SK-N-MC (cell line): Measurements from ENCODE around the gene KCNJ15.
"Not testable (repeated sequence)": the region's sequence is repeated elsewhere in the genome, so short reads cannot be mapped to it uniquely, and the experiment has no call there.

Source experiments
- DNase-seq: peaks from one replicate; pipeline ENCODE4 v3.0.0-alpha.2; 2011; ENCODE audit warnings: low read depth, low spot score
- H3K27ac ChIP-seq: fragments of 200-600 bp; sonication (generic); 2 replicates; pipeline ENCODE4 v1.5.1; 2016; ENCODE audit warnings: mixed run types
- H3K36me3 ChIP-seq: fragments of 200-600 bp; sonication (generic); 2 replicates; pipeline ENCODE4 v1.6.1; 2017; ENCODE audit warnings: antibody characterized with exemption, low read length, mixed read lengths; ENCODE audit not compliant: insufficient read depth
- H3K4me3 ChIP-seq: fragments of 200-600 bp; sonication (generic); 2 replicates; pipeline ENCODE4 v1.5.1; 2016
- H3K9ac ChIP-seq: fragments of 200-600 bp; sonication (generic); 2 replicates; pipeline ENCODE4 v1.8.0; 2017; ENCODE audit warnings: mixed run types, mixed read lengths; ENCODE audit not compliant: insufficient read length
- H3K9me3 ChIP-seq: fragments of 200-600 bp; sonication (generic); 2 replicates; pipeline ENCODE4 v1.6.1; 2017; ENCODE audit warnings: low read depth, mild to moderate bottlenecking, antibody characterized with exemption, low read length, moderate library complexity, mixed read lengths
- EZH2 ChIP-seq: fragments of 200-600 bp; sonication (generic); IDR thresholded peaks from one replicate; pipeline ENCODE4 v1.6.1; 2017; ENCODE audit warnings: antibody characterized with exemption
- FOXP2 ChIP-seq: optimal IDR thresholded peaks from 2 replicates; pipeline ENCODE3; 2011; ENCODE audit warnings: mild to moderate bottlenecking, moderate library complexity; ENCODE audit not compliant: insufficient read depth; ENCODE audit errors: extremely low read length, control extremely low read depth
- POLR2AphosphoS5 ChIP-seq: IDR thresholded peaks from 2 replicates; pipeline ENCODE4 v1.6.1; 2012; ENCODE audit warnings: mild to moderate bottlenecking, low read depth, low read length, borderline replicate concordance

KCNJ15 gene

GRCh38 chr21:38227401-38227800 is 29.4 kb upstream of the KCNJ15 start:
- H3K9me3 ChIP-seq: 0 out of 2 replicates have a peak, but pooled peaks cover 2% of the 10 kb centered on the region
- H3K27ac ChIP-seq: no peak overlapping the region
- H3K4me3 ChIP-seq: no peak overlapping the region
- TF ChIP-seq FOXP2 (no peak), POLR2AphosphoS5 (no peak), EZH2 (no peak)
- no peak overlapping the region for H3K9ac ChIP-seq
- H3K36me3 ChIP-seq: no peaks in the 10 kb centered on the region
- DNase-seq: no peak

- H3K9me3 ChIP-seq: 0 out of 2 replicates have a peak, but pooled peaks cover 2% of the 10 kb centered on the region
- no peak overlapping the region for H3K27ac ChIP-seq
- no peak overlapping the region for H3K9ac ChIP-seq
- no peak for DNase-seq
- TF ChIP-seq POLR2AphosphoS5 (no peak), FOXP2 (no peak)
- no peaks in the 10 kb centered on the region for H3K36me3 ChIP-seq
- no peak overlapping the region for H3K4me3 ChIP-seq
Observed at GRCh38 chr21:38228115-38228514, 28.7 kb upstream of the KCNJ15 start.

GRCh38 chr21:38228537-38228936 is 28.3 kb upstream of the KCNJ15 start:
- no peak for TF ChIP-seq EZH2
- TF ChIP-seq POLR2AphosphoS5: no peak
- TF ChIP-seq FOXP2: no peak

GRCh38 chr21:38229260-38229877 is 27.4 kb upstream of the KCNJ15 start:
- H3K27ac ChIP-seq: no peak overlapping the region
- H3K9ac ChIP-seq: no peak overlapping the region
- H3K4me3 ChIP-seq: no peak overlapping the region
- TF ChIP-seq FOXP2: no peak
- no peak for TF ChIP-seq EZH2
- TF ChIP-seq POLR2AphosphoS5: no peak
- no peak for DNase-seq
- no peaks in the 10 kb centered on the region for H3K9me3 ChIP-seq
- H3K36me3 ChIP-seq: no peaks in the 10 kb centered on the region

More at GRCh38 chr21:38228537-38228936, 28.3 kb upstream of the KCNJ15 start:
- Histone ChIP-seq H3K36me3 (no peaks in the 10 kb centered on the region), H3K27ac (no peak overlapping the region), H3K9ac (no peak overlapping the region), H3K9me3 (no peaks in the 10 kb centered on the region), H3K4me3 (no peak overlapping the region)
- no peak for DNase-seq

- no peaks in the 10 kb centered on the region for H3K36me3 ChIP-seq
- H3K9ac ChIP-seq: no peak overlapping the region
- TF ChIP-seq POLR2AphosphoS5: no peak
- TF ChIP-seq EZH2: no peak
- no peak for TF ChIP-seq FOXP2
- H3K27ac ChIP-seq: no peak overlapping the region
- no peaks in the 10 kb centered on the region for H3K9me3 ChIP-seq
- DNase-seq: no peak
- H3K4me3 ChIP-seq: no peak overlapping the region
Observed at GRCh38 chr21:38234395-38235142, 22.2 kb upstream of the KCNJ15 start.

GRCh38 chr21:38235251-38235650 is 21.5 kb upstream of the KCNJ15 start:
- not testable (repeated sequence) for DNase-seq, H3K4me3 ChIP-seq, H3K36me3 ChIP-seq, H3K9ac ChIP-seq, H3K9me3 ChIP-seq, H3K27ac ChIP-seq

GRCh38 chr21:38236232-38236631 is 20.6 kb upstream of the KCNJ15 start:
- Histone ChIP-seq H3K4me3 (no peak overlapping the region), H3K9me3 (no peaks in the 10 kb centered on the region), H3K27ac (no peak overlapping the region), H3K9ac (no peak overlapping the region), H3K36me3 (no peaks in the 10 kb centered on the region)
- DNase-seq: no peak
- TF ChIP-seq EZH2: no peak
- no peak for TF ChIP-seq POLR2AphosphoS5
- no peak for TF ChIP-seq FOXP2

- H3K9ac ChIP-seq: no peak overlapping the region
- H3K36me3 ChIP-seq: no peaks in the 10 kb centered on the region
- no peak for DNase-seq
- H3K9me3 ChIP-seq: no peaks in the 10 kb centered on the region
- H3K27ac ChIP-seq: no peak overlapping the region
- TF ChIP-seq FOXP2: no peak
- no peak for TF ChIP-seq EZH2
- TF ChIP-seq POLR2AphosphoS5: no peak
- no peak overlapping the region for H3K4me3 ChIP-seq
Observed at GRCh38 chr21:38239672-38240071, 17.1 kb upstream of the KCNJ15 start.
